ENCODE results near the gene PRND. TPM values are rescaled to one million over a fixed set of nuclear protein-coding genes. Genes with fewer than 3 reads are reported as not detected.

Gene PRND
- total and polyA plus RNA-seq, 2 donors (not counting 1 experiment from before 2014, with no cell fraction given) = not detected

- Histone ChIP-seq H3K27me3 (ENCODE audit: control insufficient read depth, insufficient read depth, low read length) (no peaks in the 10 kb centered on the region), H3K4me1 (ENCODE audit: control insufficient read depth, extremely low read depth, insufficient read depth, low read length) (peaks cover 7% of the 10 kb centered on the region), H3K79me2 (ENCODE audit: control insufficient read depth, insufficient read depth, low read length) (no peaks in the 10 kb centered on the region), H4K20me1 (ENCODE audit: control insufficient read depth, extremely low read depth, insufficient read depth, low read length) (no peaks in the 10 kb centered on the region), H2AFZ (ENCODE audit: low read length) (no peak overlapping the region), H3K4me2 (ENCODE audit: extremely low read depth, insufficient read depth, low read length) (no peak overlapping the region), H3K4me3 (replicated peaks in 1 of 4; ENCODE audit: control extremely low read depth in 1 of 4, insufficient read depth in 1 of 4, low read depth in 3 of 4, low read length in 4 of 4) (no peak overlapping the region), H3K36me3 (ENCODE audit: control insufficient read depth, insufficient read depth, low read length) (no peaks in the 10 kb centered on the region), H3K27ac (ENCODE audit: insufficient read depth, low read length) (no peak overlapping the region), H3K9me3 (ENCODE audit: control insufficient read depth, insufficient read depth, low read depth, low read length) (no peaks in the 10 kb centered on the region), H3K9ac (ENCODE audit: insufficient read depth, low read length) (no peak overlapping the region)
- TF ChIP-seq CTCF (conservative IDR thresholded peaks at IDR 0.05 in 1 of 2, IDR thresholded peaks at IDR 0.05 in 1 of 2; ENCODE audit: low read depth in 1 of 2, low read length in 2 of 2) = no peak
- TF ChIP-seq EZH2 (IDR thresholded peaks at IDR 0.05; ENCODE audit: low read length, missing control alignments) = no peak
- DNase-seq (ENCODE audit: low read depth in 2 of 2) = no peak
Measured at GRCh38 chr20:4763261-4763660, 41.6 kb downstream of the PRND start.

GRCh38 chr20:4763723-4764510, 42.2 kb downstream of the PRND start:
- Histone ChIP-seq H3K4me2 (ENCODE audit: extremely low read depth, insufficient read depth, low read length) (no peak overlapping the region), H3K27ac (ENCODE audit: insufficient read depth, low read length) (no peak overlapping the region), H2AFZ (ENCODE audit: low read length) (no peak overlapping the region), H3K9me3 (ENCODE audit: control insufficient read depth, insufficient read depth, low read depth, low read length) (no peaks in the 10 kb centered on the region), H3K27me3 (ENCODE audit: control insufficient read depth, insufficient read depth, low read length) (no peaks in the 10 kb centered on the region), H3K36me3 (ENCODE audit: control insufficient read depth, insufficient read depth, low read length) (no peaks in the 10 kb centered on the region), H3K4me3 (replicated peaks in 1 of 4; ENCODE audit: control extremely low read depth in 1 of 4, insufficient read depth in 1 of 4, low read depth in 3 of 4, low read length in 4 of 4) (no peak overlapping the region), H4K20me1 (ENCODE audit: control insufficient read depth, extremely low read depth, insufficient read depth, low read length) (no peaks in the 10 kb centered on the region), H3K9ac (ENCODE audit: insufficient read depth, low read length) (no peak overlapping the region), H3K79me2 (ENCODE audit: control insufficient read depth, insufficient read depth, low read length) (no peaks in the 10 kb centered on the region), H3K4me1 (ENCODE audit: control insufficient read depth, extremely low read depth, insufficient read depth, low read length) (peaks cover 7% of the 10 kb centered on the region)
- TF ChIP-seq CTCF (conservative IDR thresholded peaks at IDR 0.05 in 1 of 2, IDR thresholded peaks at IDR 0.05 in 1 of 2; ENCODE audit: low read depth in 1 of 2, low read length in 2 of 2) (no peak), EZH2 (IDR thresholded peaks at IDR 0.05; ENCODE audit: low read length, missing control alignments) (no peak)
- no peak for DNase-seq (ENCODE audit: low read depth in 2 of 2)

- Histone ChIP-seq H3K27me3 (ENCODE audit: control insufficient read depth, insufficient read depth, low read length) (no peaks in the 10 kb centered on the region), H3K27ac (ENCODE audit: insufficient read depth, low read length) (no peak overlapping the region), H3K9me3 (ENCODE audit: control insufficient read depth, insufficient read depth, low read depth, low read length) (no peaks in the 10 kb centered on the region), H3K9ac (ENCODE audit: insufficient read depth, low read length) (no peak overlapping the region), H3K36me3 (ENCODE audit: control insufficient read depth, insufficient read depth, low read length) (no peaks in the 10 kb centered on the region), H3K4me3 (replicated peaks in 1 of 4; ENCODE audit: control extremely low read depth in 1 of 4, insufficient read depth in 1 of 4, low read depth in 3 of 4, low read length in 4 of 4) (no peak overlapping the region), H3K4me1 (ENCODE audit: control insufficient read depth, extremely low read depth, insufficient read depth, low read length) (peaks cover 7% of the 10 kb centered on the region), H3K79me2 (ENCODE audit: control insufficient read depth, insufficient read depth, low read length) (no peaks in the 10 kb centered on the region), H4K20me1 (ENCODE audit: control insufficient read depth, extremely low read depth, insufficient read depth, low read length) (no peaks in the 10 kb centered on the region), H3K4me2 (ENCODE audit: extremely low read depth, insufficient read depth, low read length) (no peak overlapping the region), H2AFZ (ENCODE audit: low read length) (no peak overlapping the region)
- TF ChIP-seq EZH2 (IDR thresholded peaks at IDR 0.05; ENCODE audit: low read length, missing control alignments) (no peak), CTCF (conservative IDR thresholded peaks at IDR 0.05 in 1 of 2, IDR thresholded peaks at IDR 0.05 in 1 of 2; ENCODE audit: low read depth in 1 of 2, low read length in 2 of 2) (no peak)
- DNase-seq (ENCODE audit: low read depth in 2 of 2) = no peak
Measured at GRCh38 chr20:4764805-4765204, 43.1 kb downstream of the PRND start.
